MM.1S (cell line): Measurements from ENCODE around the gene PSME3.

Source experiments
- DNase-seq: peaks from one replicate; pipeline ENCODE4 v3.0.0-alpha.2; 2015
- H2AFZ ChIP-seq: fragments of 300-600 bp; sonication (generic); 2 replicates; pipeline ENCODE4 v1.6.0; 2016; ENCODE audit warnings: antibody characterized with exemption, low read length
- H3F3A ChIP-seq: fragments of 300-600 bp; sonication (generic); 2 replicates; pipeline ENCODE4 v1.6.1; 2016; ENCODE audit warnings: mild to moderate bottlenecking, antibody characterized with exemption, low read length, moderate library complexity, mixed read lengths; ENCODE audit not compliant: insufficient read depth
- H3K27ac ChIP-seq: fragments of 300-600 bp; sonication (generic); 2 replicates; pipeline ENCODE4 v1.5.1; 2016; ENCODE audit warnings: mild to moderate bottlenecking, low read length
- H3K27me3 ChIP-seq: fragments of 300-600 bp; sonication (generic); replicated peaks from 2 replicates; pipeline ENCODE4 v1.6.0; 2016; ENCODE audit warnings: low read length; ENCODE audit not compliant: insufficient read depth
- H3K36me3 ChIP-seq: fragments of 300-600 bp; sonication (generic); replicated peaks from 2 replicates; pipeline ENCODE4 v1.6.1; 2016; ENCODE audit warnings: mild to moderate bottlenecking, low read length, mixed read lengths; ENCODE audit not compliant: insufficient read depth
- H3K4me1 ChIP-seq: fragments of 300-600 bp; sonication (generic); 2 replicates; pipeline ENCODE4 v1.6.1; 2016; ENCODE audit warnings: low read length, mixed read lengths
- H3K4me2 ChIP-seq: fragments of 300-600 bp; sonication (generic); 2 replicates; pipeline ENCODE4 v1.6.0; 2016; ENCODE audit warnings: low read depth, low read length
- H3K4me3 ChIP-seq: fragments of 300-600 bp; sonication (generic); 2 replicates; pipeline ENCODE4 v1.5.1; 2016; ENCODE audit warnings: low read length, mixed read lengths
- H3K79me2 ChIP-seq: fragments of 300-600 bp; sonication (generic); 2 replicates; pipeline ENCODE4 v1.6.1; 2016; ENCODE audit warnings: mixed run types, low read length, mixed read lengths
- H3K9ac ChIP-seq: fragments of 300-600 bp; sonication (generic); 2 replicates; pipeline ENCODE4 v1.6.1; 2016; ENCODE audit warnings: low read length, mixed read lengths
- H3K9me2 ChIP-seq: fragments of 300-600 bp; sonication (generic); replicated peaks from 2 replicates; pipeline ENCODE4 v1.6.1; 2016; ENCODE audit warnings: mild to moderate bottlenecking, low read length, mixed read lengths; ENCODE audit not compliant: insufficient read depth
- H3K9me3 ChIP-seq: fragments of 300-600 bp; sonication (generic); replicated peaks from 2 replicates; pipeline ENCODE4 v1.6.1; 2016; ENCODE audit warnings: mild to moderate bottlenecking, low read length, mixed read lengths; ENCODE audit not compliant: insufficient read depth
- H4K20me1 ChIP-seq: fragments of 300-600 bp; sonication (generic); 2 replicates; pipeline ENCODE4 v1.6.1; 2016; ENCODE audit warnings: mild to moderate bottlenecking, low read length, moderate library complexity, mixed read lengths; ENCODE audit not compliant: insufficient read depth
- EZH2 ChIP-seq: fragments of 300-600 bp; sonication (generic); optimal IDR thresholded peaks from 2 replicates; pipeline ENCODE3; 2017; ENCODE audit warnings: low read depth, mild to moderate bottlenecking, antibody characterized with exemption, low read length, mixed read lengths
- EZH2phosphoT487 ChIP-seq: fragments of 300-600 bp; sonication (generic); IDR thresholded peaks from 2 replicates; pipeline ENCODE4 v1.6.1; 2018; ENCODE audit warnings: antibody characterized with exemption, low read length
- TF ChIP-seq, protein P1 (sequence below): fragments of 300-600 bp; sonication (generic); IDR thresholded peaks from 2 replicates; pipeline ENCODE4 v1.5.1; 2016; ENCODE audit warnings: antibody characterized with exemption, low read length, mixed read lengths

The PSME3 gene

DNA sequence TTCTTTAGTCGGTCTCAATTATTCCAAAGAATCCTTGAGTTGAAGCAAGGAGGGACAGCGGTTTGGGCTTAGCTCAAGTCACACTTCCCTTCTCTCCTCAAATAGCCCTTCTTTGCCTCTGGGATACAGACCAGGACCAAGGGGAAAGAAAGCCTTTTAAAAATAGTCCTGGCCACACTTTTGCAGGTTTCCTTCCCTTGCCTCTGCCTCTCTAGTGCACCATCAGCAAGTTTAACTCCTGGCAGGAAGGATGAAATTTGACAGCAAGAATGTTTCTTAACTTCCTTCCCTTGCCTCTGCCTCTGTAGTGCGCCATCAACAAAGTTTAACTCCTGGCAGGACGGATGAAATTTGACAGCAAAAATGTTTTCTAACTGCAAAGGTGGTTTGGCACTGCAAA is 60.2 kb downstream of the PSME3 start:
- Histone ChIP-seq H3K4me2 (0 out of 2 replicates have a peak overlapping the region, but pooled peaks have one; percentile 1), H3K4me1 (peaks cover 6% of the 10 kb centered on the region; the same call in 1 of the 2 replicates), H3K9me3 (no peaks in the 10 kb centered on the region), H3K27me3 (no peaks in the 10 kb centered on the region), H3K9me2 (no peaks in the 10 kb centered on the region), H2AFZ (peak overlapping the region; percentile 15; the same call in 1 of the 2 replicates), H3K27ac (no peak overlapping the region), H3K79me2 (no peaks in the 10 kb centered on the region), H3K9ac (no peak overlapping the region), H4K20me1 (no peaks in the 10 kb centered on the region), H3K36me3 (no peaks in the 10 kb centered on the region), H3F3A (no peaks in the 10 kb centered on the region), H3K4me3 (no peak overlapping the region)
- DNase-seq = no peak
- TF ChIP-seq, protein P1, sequence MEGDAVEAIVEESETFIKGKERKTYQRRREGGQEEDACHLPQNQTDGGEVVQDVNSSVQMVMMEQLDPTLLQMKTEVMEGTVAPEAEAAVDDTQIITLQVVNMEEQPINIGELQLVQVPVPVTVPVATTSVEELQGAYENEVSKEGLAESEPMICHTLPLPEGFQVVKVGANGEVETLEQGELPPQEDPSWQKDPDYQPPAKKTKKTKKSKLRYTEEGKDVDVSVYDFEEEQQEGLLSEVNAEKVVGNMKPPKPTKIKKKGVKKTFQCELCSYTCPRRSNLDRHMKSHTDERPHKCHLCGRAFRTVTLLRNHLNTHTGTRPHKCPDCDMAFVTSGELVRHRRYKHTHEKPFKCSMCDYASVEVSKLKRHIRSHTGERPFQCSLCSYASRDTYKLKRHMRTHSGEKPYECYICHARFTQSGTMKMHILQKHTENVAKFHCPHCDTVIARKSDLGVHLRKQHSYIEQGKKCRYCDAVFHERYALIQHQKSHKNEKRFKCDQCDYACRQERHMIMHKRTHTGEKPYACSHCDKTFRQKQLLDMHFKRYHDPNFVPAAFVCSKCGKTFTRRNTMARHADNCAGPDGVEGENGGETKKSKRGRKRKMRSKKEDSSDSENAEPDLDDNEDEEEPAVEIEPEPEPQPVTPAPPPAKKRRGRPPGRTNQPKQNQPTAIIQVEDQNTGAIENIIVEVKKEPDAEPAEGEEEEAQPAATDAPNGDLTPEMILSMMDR = no peak
- no peak for TF ChIP-seq EZH2
- no peak for TF ChIP-seq EZH2phosphoT487
